Fibroblast of skin of left quadriceps (primary cell): ENCODE measurements around the gene MAP3K19.
"Not testable (repeated sequence)": the region's sequence is repeated elsewhere in the genome, so short reads cannot be mapped to it uniquely, and the experiment has no call there.

Experiments
- DNase-seq, 2 experiments: peaks; one replicate each; pipeline ENCODE4 v3.0.0-alpha.2; 2013; ENCODE audit warnings: low read depth in 2 of 2

MAP3K19 gene

GRCh38 chr2:134988994-134989605, 58.1 kb downstream of the MAP3K19 start:
- peak in 1 of 2 experiments; percentile 4 for DNase-seq

- no peak for DNase-seq
These were observed 62.2 kb downstream of the MAP3K19 start for GRCh38 chr2:134985061-134985460.

- no peak for DNase-seq
These were observed 64.6 kb downstream of the MAP3K19 start for GRCh38 chr2:134982603-134983002.

- no peak for DNase-seq
These were observed 66.6 kb downstream of the MAP3K19 start for GRCh38 chr2:134980639-134981038.

- no peak for DNase-seq
These were observed 68.0 kb downstream of the MAP3K19 start for GRCh38 chr2:134979221-134979620.

GRCh38 chr2:134977104-134977503, 70.1 kb downstream of the MAP3K19 start:
- not testable (repeated sequence) for DNase-seq

- no peak for DNase-seq
These were observed 71.1 kb downstream of the MAP3K19 start for GRCh38 chr2:134976074-134976702.

- DNase-seq, result no peak
These were observed 71.8 kb downstream of the MAP3K19 start for GRCh38 chr2:134975281-134976009.

GRCh38 chr2:134973241-134974138, 73.8 kb downstream of the MAP3K19 start:
- no peak for DNase-seq

- not testable (repeated sequence) for DNase-seq
These were observed 80.1 kb downstream of the MAP3K19 start for GRCh38 chr2:134967166-134967565.

- DNase-seq, result no peak
These were observed 89.8 kb downstream of the MAP3K19 start for GRCh38 chr2:134957477-134957876.

- no peak for DNase-seq
These were observed 91.5 kb downstream of the MAP3K19 start for GRCh38 chr2:134955744-134956143.

- no peak for DNase-seq
These were observed 93.2 kb downstream of the MAP3K19 start for GRCh38 chr2:134954065-134954464.

- no peak for DNase-seq
These were observed 94.6 kb downstream of the MAP3K19 start for GRCh38 chr2:134952608-134953007.

- DNase-seq, result no peak
These were observed 96.4 kb downstream of the MAP3K19 start for GRCh38 chr2:134950886-134951285.

- DNase-seq, result no peak
These were observed 97.1 kb downstream of the MAP3K19 start for GRCh38 chr2:134949981-134950708.

- no peak for DNase-seq
These were observed 101.2 kb downstream of the MAP3K19 start for GRCh38 chr2:134946073-134946472.

GRCh38 chr2:134944975-134945374, 102.3 kb downstream of the MAP3K19 start:
- DNase-seq, result no peak

GRCh38 chr2:134943540-134943939, 103.7 kb downstream of the MAP3K19 start:
- DNase-seq, result no peak

- no peak for DNase-seq
These were observed 110.6 kb downstream of the MAP3K19 start for GRCh38 chr2:134936691-134937090.

GRCh38 chr2:134934641-134935040, 112.6 kb downstream of the MAP3K19 start:
- no peak for DNase-seq
